B cell (primary cell): ENCODE measurements around the gene NCCRP1. TPM values are rescaled to one million over a fixed set of nuclear protein-coding genes. Genes with fewer than 3 reads are reported as not detected.

Experiments used
- ATAC-seq: fragments of 200-7000 bp; cut with Tn5 transposase; one replicate; pipeline ENCODE4 v1.10.0; 2021; ENCODE audit warnings: low read depth, mild to moderate bottlenecking, moderate number of reproducible peaks, moderate library complexity
- CTCF ChIA-PET: fragments of 350-600 bp; sonication (Branson Sonifier 250); formaldehyde crosslinking; loops from one replicate; lab custom pipeline; 2021; ENCODE audit warnings: antibody characterized with exemption, inconsistent platforms; lab: Charles Lee
- POLR2A ChIA-PET: fragments of 350-600 bp; sonication (Branson Sonifier 250); formaldehyde crosslinking; loops from one replicate; lab custom pipeline; 2021; ENCODE audit warnings: antibody characterized with exemption; lab: Charles Lee
- DNase-seq: peaks from one replicate; pipeline ENCODE4 v3.0.0; 2013
- H2AFZ ChIP-seq: 2 replicates; pipeline ENCODE4 v1.6.1; 2012; ENCODE audit warnings: mild to moderate bottlenecking, low read depth, low read length; ENCODE audit not compliant: insufficient read depth, poor library complexity, severe bottlenecking
- H3K27ac ChIP-seq, 2 donors: 1 replicate in 1 of 2; 2 replicates in 1 of 2; pipeline ENCODE4 v1.5.1; 2012 to 2013; ENCODE audit warnings: low read length in 2 of 2, mild to moderate bottlenecking in 2 of 2, moderate library complexity in 1 of 2
- H3K27me3 ChIP-seq, 4 experiments: fragments of 200-600 bp in 1 of 4; sonication (generic) in 1 of 4; replicated peaks in 1 of 4; 1 replicate in 2 of 4; 2 replicates in 2 of 4; pipeline versions ENCODE4 v1.6.1 to v1.7.0; 2013 to 2016; ENCODE audit warnings: low read length in 3 of 4, mild to moderate bottlenecking in 2 of 4, mixed read lengths in 1 of 4, moderate library complexity in 1 of 4; ENCODE audit not compliant: insufficient read depth in 4 of 4, control insufficient read depth in 3 of 4; ENCODE audit errors: control extremely low read depth in 1 of 4
- H3K36me3 ChIP-seq, 2 experiments: replicated peaks in 1 of 2; 1 replicate in 1 of 2; 2 replicates in 1 of 2; pipeline versions ENCODE4 v1.6.1 to v1.7.1; 2013; ENCODE audit warnings: low read length in 1 of 2; ENCODE audit not compliant: insufficient read depth in 2 of 2, control insufficient read depth in 1 of 2; ENCODE audit errors: control extremely low read depth in 1 of 2, extremely low read depth in 1 of 2
- H3K4me1 ChIP-seq, 2 donors: fragments of 200-600 bp in 1 of 2; sonication (generic) in 1 of 2; 1 replicate in 1 of 2; 2 replicates in 1 of 2; pipeline versions ENCODE4 v1.5.1 to v1.6.1; 2013 to 2017; ENCODE audit warnings: low read length in 2 of 2; ENCODE audit not compliant: control insufficient read depth in 2 of 2, insufficient read depth in 2 of 2
- H3K4me2 ChIP-seq: replicated peaks from 2 replicates; pipeline ENCODE3; 2012; ENCODE audit warnings: mild to moderate bottlenecking, low read depth, low read length; ENCODE audit not compliant: poor library complexity, severe bottlenecking
- H3K4me3 ChIP-seq, 5 experiments: fragments of 200-600 bp in 1 of 5; sonication (generic) in 1 of 5; 1 replicate in 3 of 5; 2 replicates in 2 of 5; pipeline versions ENCODE4 v1.5.1 to v1.7.0; 2011 to 2016; ENCODE audit warnings: low read length in 4 of 5, mild to moderate bottlenecking in 4 of 5, low read depth in 2 of 5, control low read depth in 1 of 5, moderate library complexity in 1 of 5; ENCODE audit not compliant: insufficient read depth in 1 of 5; ENCODE audit errors: control extremely low read depth in 1 of 5, extremely low read depth in 1 of 5
- H3K79me2 ChIP-seq: fragments of 200-600 bp; sonication (generic); one replicate; pipeline ENCODE4 v1.6.0; 2016; ENCODE audit warnings: low read length; ENCODE audit not compliant: control insufficient read depth, insufficient read depth
- H3K9ac ChIP-seq: fragments of 200-600 bp; sonication (generic); 2 replicates; pipeline ENCODE4 v1.6.1; 2017; ENCODE audit warnings: mild to moderate bottlenecking, low read length, moderate library complexity
- H3K9me3 ChIP-seq, 3 donors: one replicate each; pipeline versions ENCODE4 v1.6.1 to v1.7.1; 2013; ENCODE audit warnings: low read length in 2 of 3; ENCODE audit not compliant: control insufficient read depth in 2 of 3, insufficient read depth in 1 of 3; ENCODE audit errors: control extremely low read depth in 1 of 3
- H4K20me1 ChIP-seq: 2 replicates; pipeline ENCODE4 v1.6.0; 2012; ENCODE audit warnings: mild to moderate bottlenecking, low read length; ENCODE audit not compliant: insufficient read depth, control insufficient read depth, poor library complexity, severe bottlenecking
- H3K27ac Mint-ChIP-seq: one replicate; pipeline ENCODE4 v1.8.0; 2021; ENCODE audit warnings: mixed read lengths
- H3K27me3 Mint-ChIP-seq: one replicate; pipeline ENCODE4 v1.8.0; 2021; ENCODE audit warnings: mixed read lengths
- H3K4me1 Mint-ChIP-seq: one replicate; pipeline ENCODE4 v1.8.0; 2021; ENCODE audit warnings: mixed read lengths
- H3K4me3 Mint-ChIP-seq: one replicate; pipeline ENCODE4 v1.8.0; 2021; ENCODE audit warnings: mixed read lengths
- H3K9me3 Mint-ChIP-seq: one replicate; pipeline ENCODE4 v1.8.0; 2022; ENCODE audit warnings: mixed read lengths; ENCODE audit not compliant: insufficient read depth
- CTCF ChIP-seq: fragments of 200-600 bp; IDR thresholded peaks from one replicate; pipeline ENCODE4 v1.8.0; 2022; ENCODE audit warnings: antibody characterized with exemption, mild to moderate bottlenecking
- EZH2 ChIP-seq: IDR thresholded peaks from 2 replicates; pipeline ENCODE4 v1.6.1; 2012; ENCODE audit warnings: borderline replicate concordance, low read depth, mild to moderate bottlenecking, moderate library complexity, low read length; ENCODE audit not compliant: insufficient read depth, poor library complexity, severe bottlenecking
- WGBS: methylation state at CpG from one replicate; pipeline ENCODE4 v1.1.5; 2013; ENCODE audit warnings: missing lambda C conversion rate; ENCODE audit not compliant: insufficient coverage; 5-methylcytosine and 5-hydroxymethylcytosine counted together
- intact Hi-C: fragments of 100-400 bp; cut with micrococcal nuclease; formaldehyde crosslinking; loops from one replicate; pipeline ENCODE4 v1.10.0; 2022
- polyA plus RNA-seq: library from polyadenylated mRNA; depleted of rRNA; stranded (reverse); fragments of >200 nt; gene quantifications from 2 replicates; pipeline ENCODE4 v1.2.3, GENCODE V29; 2012
- total RNA-seq, 2 donors: library from RNA; stranded (reverse); fragments of 120-200 nt in 1 of 2; gene quantifications; 1 replicate in 1 of 2; 2 replicates in 1 of 2; pipeline versions ENCODE4 v1.2.3 to v1.2.4, GENCODE V29; 2013 to 2022

Gene NCCRP1
- total and polyA plus RNA-seq, 2 donors (not counting 1 experiment from before 2014, with no cell fraction given), result 0.04 TPM; not detected in 1

- Histone ChIP-seq H3K27ac (no peak overlapping the region), H3K36me3 (no peaks in the 10 kb centered on the region), H3K9ac (no peak overlapping the region), H3K4me2 (no peak overlapping the region), H3K79me2 (no peaks in the 10 kb centered on the region), H3K4me3 (no peak overlapping the region), H3K9me3 (peaks cover 0 to 2% (median 0%) of the 10 kb centered on the region in 3 donors), H3K4me1 (peaks cover 9 to 12% of the 10 kb centered on the region in 2 donors), H2AFZ (no peak overlapping the region), H4K20me1 (no peaks in the 10 kb centered on the region), H3K27me3 (peaks cover 0 to 15% (median 3%) of the 10 kb centered on the region in 4 experiments)
- POLR2A ChIA-PET, result no interaction called here
- H3K9me3 Mint-ChIP-seq, result no peaks in the 10 kb centered on the region
- no CpG with 5 or more reads among the region's 5 CpGs for WGBS
- intact Hi-C loops, result no loop called here
- H3K4me3 Mint-ChIP-seq, result no peak overlapping the region
- peaks cover 9% of the 10 kb centered on the region for H3K27me3 Mint-ChIP-seq
- DNase-seq, result no peak
- no peak for ATAC-seq
- no peak overlapping the region for H3K27ac Mint-ChIP-seq
- no peaks in the 10 kb centered on the region for H3K4me1 Mint-ChIP-seq
- TF ChIP-seq CTCF (no peak), EZH2 (no peak)
- CTCF ChIA-PET, result no interaction called here
These were observed 54.3 kb downstream of the NCCRP1 start for GRCh38 chr19:39251081-39251480.

Other genes with a start within 250 kb of the NCCRP1 start
- gene FBXO17, start 221.2 kb upstream of the NCCRP1 start, total RNA-seq, result not detected in 2 replicates
- gene FBXO17, start 221.2 kb upstream of the NCCRP1 start, polyA plus RNA-seq, result not detected in 2 replicates
- gene FBXO27, start 164.4 kb upstream of the NCCRP1 start, total RNA-seq, result 0.12 TPM in 1 of 2 replicates, not detected in the other
- gene FBXO27, start 164.4 kb upstream of the NCCRP1 start, polyA plus RNA-seq, result 0.18 and 0.33 TPM in 2 replicates
- gene ACP7, start 112.6 kb upstream of the NCCRP1 start, total RNA-seq, result not detected in 2 replicates
- not detected in 2 replicates for gene ACP7, start 112.6 kb upstream of the NCCRP1 start, polyA plus RNA-seq
- gene PAK4, start 71.2 kb upstream of the NCCRP1 start, total RNA-seq, result 13.6 and 23.3 TPM in 2 replicates
- 12.0 and 13.3 TPM in 2 replicates for gene PAK4, start 71.2 kb upstream of the NCCRP1 start, polyA plus RNA-seq
- gene SYCN, start 7.3 kb downstream of the NCCRP1 start, total RNA-seq, result not detected in 2 replicates
- not detected in 2 replicates for gene SYCN, start 7.3 kb downstream of the NCCRP1 start, polyA plus RNA-seq
- gene IFNL3, start 48.0 kb downstream of the NCCRP1 start, total RNA-seq, result not detected in 2 replicates
- gene IFNL3, start 48.0 kb downstream of the NCCRP1 start, polyA plus RNA-seq, result not detected in 2 replicates
- gene IFNL4, start 51.9 kb downstream of the NCCRP1 start, total RNA-seq, result not detected in 2 replicates
- not detected in 2 replicates for gene IFNL4, start 51.9 kb downstream of the NCCRP1 start, polyA plus RNA-seq
- gene IFNL2, start 71.4 kb downstream of the NCCRP1 start, total RNA-seq, result not detected in 2 replicates
- not detected in 2 replicates for gene IFNL2, start 71.4 kb downstream of the NCCRP1 start, polyA plus RNA-seq
- gene IFNL1, start 99.4 kb downstream of the NCCRP1 start, total RNA-seq, result not detected in 2 replicates
- not detected in 2 replicates for gene IFNL1, start 99.4 kb downstream of the NCCRP1 start, polyA plus RNA-seq
- 1.0 and 1.7 TPM in 2 replicates for gene LRFN1, start 123.9 kb downstream of the NCCRP1 start, total RNA-seq
- 1.8 and 2.9 TPM in 2 replicates for gene LRFN1, start 123.9 kb downstream of the NCCRP1 start, polyA plus RNA-seq
- gene GMFG, start 139.1 kb downstream of the NCCRP1 start, total RNA-seq, result 169 and 176 TPM in 2 replicates
- gene GMFG, start 139.1 kb downstream of the NCCRP1 start, polyA plus RNA-seq, result 161 and 174 TPM in 2 replicates
- 90.0 and 96.1 TPM in 2 replicates for gene SAMD4B, start 145.5 kb downstream of the NCCRP1 start, total RNA-seq
- 62.9 and 87.3 TPM in 2 replicates for gene SAMD4B, start 145.5 kb downstream of the NCCRP1 start, polyA plus RNA-seq
- gene PAF1, start 194.1 kb downstream of the NCCRP1 start, total RNA-seq, result 54.6 and 59.9 TPM in 2 replicates
- gene PAF1, start 194.1 kb downstream of the NCCRP1 start, polyA plus RNA-seq, result 387 and 819 TPM in 2 replicates
- gene MED29, start 194.4 kb downstream of the NCCRP1 start, total RNA-seq, result 47.5 and 53.0 TPM in 2 replicates
- 33.0 and 36.3 TPM in 2 replicates for gene MED29, start 194.4 kb downstream of the NCCRP1 start, polyA plus RNA-seq
- 252 and 260 TPM in 2 replicates for gene ZFP36, start 209.9 kb downstream of the NCCRP1 start, total RNA-seq
- gene ZFP36, start 209.9 kb downstream of the NCCRP1 start, polyA plus RNA-seq, result 1,123 and 1,633 TPM in 2 replicates
- 154 and 167 TPM in 2 replicates for gene PLEKHG2, start 215.7 kb downstream of the NCCRP1 start, total RNA-seq
- 27.0 and 32.3 TPM in 2 replicates for gene PLEKHG2, start 215.7 kb downstream of the NCCRP1 start, polyA plus RNA-seq
- 3,766 and 3,910 TPM in 2 replicates for gene RPS16, start 239.0 kb downstream of the NCCRP1 start, total RNA-seq
- 5,199 and 6,448 TPM in 2 replicates for gene RPS16, start 239.0 kb downstream of the NCCRP1 start, polyA plus RNA-seq
- 195 and 203 TPM in 2 replicates for gene SUPT5H, start 248.6 kb downstream of the NCCRP1 start, total RNA-seq
- gene SUPT5H, start 248.6 kb downstream of the NCCRP1 start, polyA plus RNA-seq, result 119 and 197 TPM in 2 replicates